ENCODE measurements around the gene NBEAL2. TPM values are rescaled to one million over a fixed set of nuclear protein-coding genes. Genes with fewer than 3 reads are reported as not detected.

NBEAL2 gene
- 152 and 168 TPM in 2 replicates for total RNA-seq (2013; cell fraction: nucleolus; rRNA removed)
- total RNA-seq (2014; rRNA removed), result 47.2 and 52.0 TPM in 2 replicates
- total RNA-seq (2014; rRNA removed; fragmentation: Illumina TruSeq; extraction: Trizol), result 19.7 and 21.8 TPM in 2 replicates
- total RNA-seq (2021), result 106 and 127 TPM in 2 replicates
- polyA plus RNA-seq (2011; ENCODE audit: low read depth), result 27.1 TPM
- polyA plus RNA-seq (2011; rRNA removed), result 17.1 and 29.0 TPM in 2 replicates
- 39.5 and 52.6 TPM in 2 replicates for polyA plus RNA-seq (2011; cell fraction: cytosol; rRNA removed)
- 940 and 1,024 TPM in 2 replicates for polyA plus RNA-seq (2011; cell fraction: nucleus; rRNA removed)
- polyA plus RNA-seq (2012), result 62.9 and 78.4 TPM in 2 replicates
- 16.4 and 41.4 TPM in 2 replicates for polyA plus RNA-seq (2014; fragmentation: Illumina TruSeq; extraction: Trizol)
- polyA plus RNA-seq (2014; fragmentation: Nextera tagmentation; extraction: Ambion mirVana), result under 1 TPM; 0.07 to 0.18 TPM
- polyA plus RNA-seq (2014; rRNA removed), result 96.3 and 110 TPM in 2 replicates
- 10 to 100 TPM; 22.5 to 29.7 TPM for polyA plus RNA-seq (2016; fragmentation: Nextera tagmentation; extraction: Ambion mirVana)
- polyA minus RNA-seq (2011; rRNA and poly(A)+ RNA removed), result 21.7 and 46.1 TPM in 2 replicates
- 21.8 and 25.3 TPM in 2 replicates for polyA minus RNA-seq (2011; cell fraction: cytosol; rRNA and poly(A)+ RNA removed)
- polyA minus RNA-seq (2011; cell fraction: nucleus; rRNA and poly(A)+ RNA removed), result 95.1 and 139 TPM in 2 replicates
- Bru-seq, nascent RNA, result percentile 81 among the genes with signal in this experiment
- percentile 95 among the genes with signal in this experiment for BruChase-seq, experiment 1, labeled RNA remaining after a 6-hour chase
- percentile 85 among the genes with signal in this experiment for BruChase-seq, experiment 2, labeled RNA remaining after a 2-hour chase
- long read RNA-seq, experiment 1, partial matches to known transcripts, result 1 of 2 reads
- long read RNA-seq, experiment 1, other reads (novel, unspliced or antisense), result 1 of 2 reads
- long read RNA-seq, experiment 2, partial matches to known transcripts, result 0 of 1 reads
- long read RNA-seq, experiment 2, other reads (novel, unspliced or antisense), result 1 of 1 reads

- ATAC-seq, result peak; percentile 84
- POLR2A ChIA-PET, result interaction anchor here (0.5 to 2.6 kb wide), 18 partner anchors 8 to 401 kb away, joined by 3 to 10 read pairs (median 6); partner anchors contain the start of gene PTPN23
- RAD21 ChIA-PET (ENCODE audit: unreplicated experiment), result interaction anchor here (0.8 to 3.9 kb wide), 12 partner anchors 8 to 52 kb away, joined by 3 to 28 read pairs (median 4); no protein-coding TSS in a partner anchor
- no peak for FAIRE-seq
- Histone ChIP-seq H3K79me2 (ENCODE audit: control insufficient read depth, insufficient read depth, low read length) (peaks cover 64% of the 10 kb centered on the region), H3K4me1 (ENCODE audit: control insufficient read depth, insufficient read depth, low read length) (peaks cover 24% of the 10 kb centered on the region), H3K9me3 (replicated peaks; ENCODE audit: control insufficient read depth, insufficient read depth, low read length) (no peaks in the 10 kb centered on the region), H2AFZ (ENCODE audit: control insufficient read depth, low read depth, low read length) (peak within 1 kb of the TSS; percentile 79), H3K27ac (ENCODE audit: control insufficient read depth, insufficient read depth) (peak within 1 kb of the TSS; percentile 88), H3K36me3 (ENCODE audit: control insufficient read depth in 2 of 2, insufficient read depth in 2 of 2, low read length in 1 of 2) (no peaks in the 10 kb centered on the region), H4K20me1 (ENCODE audit: control insufficient read depth, insufficient read depth) (no peaks in the 10 kb centered on the region), H3K9ac (ENCODE audit: control insufficient read depth, insufficient read depth, low read length) (peak within 1 kb of the TSS; percentile 92), H3K27me3 (replicated peaks in 1 of 2; ENCODE audit: control insufficient read depth in 2 of 2, insufficient read depth in 2 of 2, low read length in 1 of 2) (no peaks in the 10 kb centered on the region), H3K4me3 (peak within 1 kb of the TSS; percentile 96), H3K4me2 (ENCODE audit: control insufficient read depth, insufficient read depth) (peak within 1 kb of the TSS; percentile 99)
- 2% methylated on average over 52 of the region's 73 CpGs for WGBS (ENCODE audit: insufficient coverage, insufficient replicate concordance, low lambda C conversion rate, missing lambda C conversion rate)
- SMC1A ChIA-PET (ENCODE audit: uncharacterized antibody, unreplicated experiment), result interaction anchor here (0.7 to 9.6 kb wide), 9 partner anchors 8 to 185 kb away, joined by 3 to 126 read pairs (median 4); partner anchors contain the start of gene SETD2
- DNase-seq (ENCODE audit: low read depth, low spot score), result peak; percentile 75
- BruUV-seq (replicated peaks), result no TSS peak
- in situ Hi-C loops (cut with MboI), result no loop called here
- CTCF ChIA-PET, result interaction anchor here (1.1 to 2.0 kb wide), 3 partner anchors 19 to 53 kb away, joined by 3 to 4 read pairs (median 4); no protein-coding TSS in a partner anchor
- intact Hi-C loops (cut with micrococcal nuclease; ENCODE audit: unreplicated experiment), result loop anchor here (1.0 kb wide), 1 partner anchor 11 kb away; no protein-coding TSS in a partner anchor
- no peak for TF ChIP-seq BCLAF1 (IDR thresholded peaks at IDR 0.05)
- no peak for TF ChIP-seq PKNOX1 (IDR thresholded peaks at IDR 0.05)
- no peak for TF ChIP-seq CBX5 (IDR thresholded peaks at IDR 0.05; ENCODE audit: low read depth)
- TF ChIP-seq PRDM15 (CRISPR knock-in tag; IDR thresholded peaks at IDR 0.05), result no peak
- no peak for TF ChIP-seq RFX5 (IDR thresholded peaks at IDR 0.05; ENCODE audit: low read depth, low read length)
- no peak for TF ChIP-seq CHD1 (IDR thresholded peaks at IDR 0.05; ENCODE audit: low read depth, low read length)
- TF ChIP-seq POLR2A (IDR thresholded peaks at IDR 0.05; ENCODE audit: low read depth, low read length), result peak; percentile 84
- TF ChIP-seq SUZ12 (IDR thresholded peaks at IDR 0.05; ENCODE audit: unreplicated experiment), result no peak
- no peak for TF ChIP-seq RB1 (IDR thresholded peaks at IDR 0.05; ENCODE audit: borderline replicate concordance)
- no peak for TF ChIP-seq SMAD1 (IDR thresholded peaks at IDR 0.05; ENCODE audit: low read depth, partially characterized antibody)
Measured at GRCh38 chr3:46978985-46979944, at the start of gene NBEAL2. TSS of gene NBEAL2 (plus strand) at chr3:46979666. CDS start at chr3:46979862, 196 bp downstream.

Data from GM12878 (cell line).